ENCODE measurements around the gene PVALB. TPM values are rescaled to one million over a fixed set of nuclear protein-coding genes. Genes with fewer than 3 reads are reported as not detected.

The PVALB gene
- total and polyA plus RNA-seq, 4 donors = 0.56 to 3.4 (median 1.1) TPM

- H3K36me3 ChIP-seq (ENCODE audit: control insufficient read depth in 4 of 4, insufficient read depth in 3 of 4, low read depth in 1 of 4, low read length in 3 of 4) = no peaks in the 10 kb centered on the region
- no peak overlapping the region for H3K9ac ChIP-seq (ENCODE audit: low read depth in 1 of 2, low read length in 2 of 2)
- H3K27me3 ChIP-seq (ENCODE audit: control insufficient read depth in 4 of 4, insufficient read depth in 4 of 4, low read length in 3 of 4) = peaks cover 0 to 26% (median 11%) of the 10 kb centered on the region in 4 donors
- H3K9me3 ChIP-seq (ENCODE audit: control insufficient read depth in 4 of 4, low read length in 3 of 4) = no peaks in the 10 kb centered on the region
- WGBS = 37% methylated on average over 5 of the region's 5 CpGs
- no peak for DNase-seq (ENCODE audit: low spot score)
- H3K27ac ChIP-seq (ENCODE audit: low read depth in 1 of 2, low read length in 2 of 2) = no peak overlapping the region
- H3K4me1 ChIP-seq (ENCODE audit: control insufficient read depth in 4 of 4, insufficient read depth in 4 of 4, low read length in 3 of 4) = peaks cover 0 to 10% (median 5%) of the 10 kb centered on the region in 4 donors
- no peak overlapping the region for H3K4me3 ChIP-seq (ENCODE audit: low read depth in 1 of 3, low read length in 3 of 3)
- no peak for TF ChIP-seq HNF4A (conservative IDR thresholded peaks at IDR 0.05)
- TF ChIP-seq NR2F2 (IDR thresholded peaks at IDR 0.05) = no peak
- TF ChIP-seq ZBTB33 (IDR thresholded peaks at IDR 0.05) = no peak
- TF ChIP-seq JUND (IDR thresholded peaks at IDR 0.05) = no peak
- TF ChIP-seq RXRA (IDR thresholded peaks at IDR 0.05) = no peak
- TF ChIP-seq TAF1 (conservative IDR thresholded peaks at IDR 0.05) = no peak
- no peak for TF ChIP-seq HNF4G (IDR thresholded peaks at IDR 0.05)
- TF ChIP-seq YY1 (IDR thresholded peaks at IDR 0.05) = no peak
- no peak for TF ChIP-seq GABPA (IDR thresholded peaks at IDR 0.05 in 1 of 2, conservative IDR thresholded peaks at IDR 0.05 in 1 of 2)
- no peak for TF ChIP-seq FOXA2 (IDR thresholded peaks at IDR 0.05)
These were observed 652 bp upstream of the PVALB start for GRCh38 chr22:36817525-36817848.

GRCh38 chr22:36816339-36816635 is 548 bp downstream of the PVALB start:
- no peaks in the 10 kb centered on the region for H3K9me3 ChIP-seq (ENCODE audit: control insufficient read depth in 4 of 4, low read length in 3 of 4)
- no peaks in the 10 kb centered on the region for H3K36me3 ChIP-seq (ENCODE audit: control insufficient read depth in 4 of 4, insufficient read depth in 3 of 4, low read depth in 1 of 4, low read length in 3 of 4)
- H3K4me3 ChIP-seq (ENCODE audit: low read depth in 1 of 3, low read length in 3 of 3) = peak overlapping the region in 1 of 3 donors; percentile 18
- no peak for DNase-seq (ENCODE audit: low spot score)
- peaks cover 0 to 10% (median 5%) of the 10 kb centered on the region in 4 donors for H3K4me1 ChIP-seq (ENCODE audit: control insufficient read depth in 4 of 4, insufficient read depth in 4 of 4, low read length in 3 of 4)
- H3K9ac ChIP-seq (ENCODE audit: low read depth in 1 of 2, low read length in 2 of 2) = no peak overlapping the region
- TF ChIP-seq SP1 (IDR thresholded peaks at IDR 0.05) = no peak
- TF ChIP-seq GABPA (IDR thresholded peaks at IDR 0.05 in 1 of 2, conservative IDR thresholded peaks at IDR 0.05 in 1 of 2) = no peak
- no peak for TF ChIP-seq CTCF (IDR thresholded peaks at IDR 0.05; ENCODE audit: low read depth, low read length, missing input control)
- TF ChIP-seq FOXA1 (IDR thresholded peaks at IDR 0.05) = no peak
- TF ChIP-seq HNF4A (conservative IDR thresholded peaks at IDR 0.05) = no peak
- no peak for TF ChIP-seq EGR1 (IDR thresholded peaks at IDR 0.05; ENCODE audit: low read depth in 2 of 2)
- peaks cover 0 to 27% (median 11%) of the 10 kb centered on the region in 4 donors for H3K27me3 ChIP-seq (ENCODE audit: control insufficient read depth in 4 of 4, insufficient read depth in 4 of 4, low read length in 3 of 4)
- WGBS = 3% methylated on average over 12 of the region's 12 CpGs
- H3K27ac ChIP-seq (ENCODE audit: low read depth in 1 of 2, low read length in 2 of 2) = no peak overlapping the region

- H3K4me3 ChIP-seq (ENCODE audit: low read depth in 1 of 3, low read length in 3 of 3) = no peak overlapping the region
- H3K27ac ChIP-seq (ENCODE audit: low read depth in 1 of 2, low read length in 2 of 2) = no peak overlapping the region
- no peaks in the 10 kb centered on the region for H3K9me3 ChIP-seq (ENCODE audit: control insufficient read depth in 4 of 4, low read length in 3 of 4)
- peaks cover 0 to 27% (median 10%) of the 10 kb centered on the region in 4 donors for H3K27me3 ChIP-seq (ENCODE audit: control insufficient read depth in 4 of 4, insufficient read depth in 4 of 4, low read length in 3 of 4)
- WGBS = 28% methylated on average over 8 of the region's 8 CpGs
- no peak for TF ChIP-seq MAX (IDR thresholded peaks at IDR 0.05)
- no peak for TF ChIP-seq REST (IDR thresholded peaks at IDR 0.05)
- TF ChIP-seq HNF4A (conservative IDR thresholded peaks at IDR 0.05) = no peak
- DNase-seq (ENCODE audit: low spot score) = no peak
- H3K4me1 ChIP-seq (ENCODE audit: control insufficient read depth in 4 of 4, insufficient read depth in 4 of 4, low read length in 3 of 4) = peaks cover 0 to 10% (median 5%) of the 10 kb centered on the region in 4 donors
- H3K9ac ChIP-seq (ENCODE audit: low read depth in 1 of 2, low read length in 2 of 2) = no peak overlapping the region
- H3K36me3 ChIP-seq (ENCODE audit: control insufficient read depth in 4 of 4, insufficient read depth in 3 of 4, low read depth in 1 of 4, low read length in 3 of 4) = no peaks in the 10 kb centered on the region
These were observed 1.1 kb downstream of the PVALB start for GRCh38 chr22:36815558-36816338.

Data from liver (tissue), 9 donors.